BLaER1 treated with 17β-estradiol and CSF1 and Interleukin-3, amounts not matched to agents 10 nM and 100 nM (cell line): ENCODE results near the gene SIX1.

ENCODE experiments used
- H3K27ac ChIP-seq, 11 experiments: shearing (Covaris generic); formaldehyde crosslinking; 2 replicates each; pipeline ENCODE4 v1.8.1; 2022
- H3K27me3 ChIP-seq, 11 experiments: shearing (Covaris generic); formaldehyde crosslinking; 2 replicates each; pipeline ENCODE4 v1.8.1; 2022
- H3K36me3 ChIP-seq, 11 experiments: shearing (Covaris generic); formaldehyde crosslinking; 2 replicates each; pipeline ENCODE4 v1.8.1; 2022
- H3K4me1 ChIP-seq, 10 experiments: shearing (Covaris generic); formaldehyde crosslinking; 2 replicates each; pipeline ENCODE4 v1.8.1; 2022
- H3K4me2 ChIP-seq, 11 experiments: shearing (Covaris generic); formaldehyde crosslinking; 2 replicates each; pipeline ENCODE4 v1.8.1; 2022
- H3K4me3 ChIP-seq, 10 experiments: shearing (Covaris generic); formaldehyde crosslinking; 2 replicates each; pipeline ENCODE4 v1.8.1; 2022
- H3K9ac ChIP-seq, 11 experiments: shearing (Covaris generic); formaldehyde crosslinking; 2 replicates each; pipeline ENCODE4 v1.8.1; 2022
- H3K9me3 ChIP-seq, 11 experiments: shearing (Covaris generic); formaldehyde crosslinking; replicated peaks in 1 of 11; 2 replicates each; pipeline ENCODE4 v1.8.1; 2022
- H4K20me1 ChIP-seq, 11 experiments: shearing (Covaris generic); formaldehyde crosslinking; 2 replicates each; pipeline ENCODE4 v1.8.1; 2022
- Cebpa-rat ChIP-seq, 11 experiments: shearing (Covaris generic); IDR thresholded peaks; 2 replicates each; pipeline ENCODE4 v1.8.1; 2022

The SIX1 gene

GRCh38 chr14:60640859-60641741 lies 8.2 kb downstream of the SIX1 start:
- H3K36me3 ChIP-seq, result no peaks in the 10 kb centered on the region; a peak in 1 of 22 replicates
- no peak overlapping the region for H3K4me3 ChIP-seq
- no peak overlapping the region for H3K27ac ChIP-seq
- no peak for TF ChIP-seq Cebpa-rat (IDR thresholded peaks at IDR 0.05)
- H3K4me2 ChIP-seq, result no peak overlapping the region
- no peak overlapping the region for H3K9ac ChIP-seq
- no peaks in the 10 kb centered on the region; a peak in 2 of 22 replicates for H4K20me1 ChIP-seq
- 0 out of 20 replicates have a peak, but pooled peaks cover 0 to under 1% (median 0%) of the 10 kb centered on the region in 10 experiments for H3K4me1 ChIP-seq
- H3K27me3 ChIP-seq, result peaks cover 56 to 89% (median 73%) of the 10 kb centered on the region in 11 experiments
- H3K9me3 ChIP-seq, result peaks cover 32 to 44% (median 35%) of the 10 kb centered on the region in 11 experiments

- H3K4me1 ChIP-seq, result no peaks in the 10 kb centered on the region
These were observed 9.6 kb downstream of the SIX1 start for GRCh38 chr14:60639674-60640073.

DNA sequence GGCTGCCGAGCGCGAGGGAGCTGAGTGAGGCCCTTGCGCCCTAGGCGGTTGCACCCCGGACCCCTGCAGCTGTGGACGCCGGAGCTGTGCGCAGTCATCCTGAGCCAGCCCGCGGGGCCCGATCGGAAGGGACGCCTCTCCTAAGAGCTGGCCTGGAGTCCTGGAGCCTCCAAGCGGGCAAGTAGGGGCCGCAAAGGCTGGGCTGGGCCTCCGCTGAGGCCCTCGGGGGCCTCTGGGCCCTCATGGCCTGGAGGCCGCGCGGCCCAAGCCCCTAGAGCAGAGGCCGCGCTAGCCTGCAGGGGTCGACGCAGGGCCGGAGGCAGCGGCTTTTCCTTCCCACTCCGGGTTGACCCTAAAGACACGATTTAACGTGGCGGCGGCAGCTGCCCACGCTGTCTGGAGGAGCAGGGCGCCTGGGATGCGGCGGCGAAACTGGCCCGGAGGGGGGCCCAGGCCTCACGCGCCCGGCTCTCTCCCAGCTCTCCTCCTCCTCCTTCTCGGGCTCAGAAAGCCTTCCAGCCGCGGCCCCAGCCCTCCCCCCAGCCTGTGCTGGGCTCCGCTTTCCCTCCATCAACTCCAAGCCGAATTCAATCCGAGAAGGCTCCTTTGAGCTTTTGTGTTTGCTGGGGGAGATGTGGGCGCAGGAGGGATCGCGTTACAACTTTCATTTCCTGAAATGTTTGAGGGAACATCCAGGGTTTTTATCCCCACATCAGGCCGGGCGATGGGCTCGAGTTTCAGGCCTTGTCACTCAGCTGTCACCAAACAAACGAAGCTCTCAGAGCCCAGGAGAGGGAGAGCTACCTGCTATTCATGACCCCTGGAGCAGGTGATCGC lies 11.6 kb downstream of the SIX1 start:
- Histone ChIP-seq H3K27ac (no peak overlapping the region), H3K4me1 (peaks cover 0 to 4% (median 3%) of the 10 kb centered on the region in 10 experiments; a peak in 14 of 20 replicates), H3K27me3 (peaks cover 22 to 55% (median 39%) of the 10 kb centered on the region in 11 experiments), H3K9ac (no peak overlapping the region), H3K4me2 (no peak overlapping the region), H3K9me3 (peaks cover 24 to 34% (median 26%) of the 10 kb centered on the region in 11 experiments), H4K20me1 (no peaks in the 10 kb centered on the region), H3K36me3 (no peaks in the 10 kb centered on the region; a peak in 1 of 22 replicates), H3K4me3 (no peak overlapping the region)
- TF ChIP-seq Cebpa-rat (IDR thresholded peaks at IDR 0.05), result no peak

More at GRCh38 chr14:60639674-60640073, 9.6 kb downstream of the SIX1 start:
- H3K4me2 ChIP-seq, result no peak overlapping the region
- H3K9ac ChIP-seq, result no peak overlapping the region
- peaks cover 32 to 44% (median 35%) of the 10 kb centered on the region in 11 experiments for H3K9me3 ChIP-seq
- TF ChIP-seq Cebpa-rat (IDR thresholded peaks at IDR 0.05), result no peak
- no peak overlapping the region for H3K27ac ChIP-seq
- H3K36me3 ChIP-seq, result no peaks in the 10 kb centered on the region; a peak in 1 of 22 replicates
- H3K27me3 ChIP-seq, result peaks cover 42 to 75% (median 59%) of the 10 kb centered on the region in 11 experiments
- H4K20me1 ChIP-seq, result no peaks in the 10 kb centered on the region; a peak in 1 of 22 replicates
- H3K4me3 ChIP-seq, result no peak overlapping the region

DNA sequence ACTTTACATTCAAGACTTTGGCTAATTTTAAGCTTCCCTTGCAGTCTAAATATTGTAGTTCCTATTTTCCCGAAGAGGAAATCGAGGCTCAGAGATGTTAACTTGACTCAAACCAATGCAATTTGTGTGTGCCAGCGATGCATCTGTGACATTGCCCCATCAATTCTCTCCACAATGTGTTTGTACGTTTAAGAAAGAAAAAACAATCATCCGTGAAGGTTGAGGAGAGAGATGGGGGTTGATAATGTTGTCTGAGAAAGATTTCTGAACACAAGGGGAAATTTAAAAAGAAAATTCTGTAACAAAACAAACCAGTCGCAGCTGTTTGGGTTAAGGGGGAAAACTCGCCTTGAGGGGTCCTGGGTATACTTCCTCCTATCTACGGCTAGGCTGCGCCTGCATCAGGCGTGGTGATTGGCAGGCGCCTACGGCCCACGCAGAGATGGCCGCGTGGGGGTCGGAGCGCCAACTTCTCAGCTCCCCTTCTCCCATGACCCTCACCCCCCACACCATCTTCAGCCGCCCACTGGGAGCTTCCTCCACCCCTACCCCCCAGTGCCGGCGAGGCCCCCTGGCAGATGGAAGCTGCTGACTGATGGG lies 12.3 kb downstream of the SIX1 start:
- no peak for TF ChIP-seq Cebpa-rat (IDR thresholded peaks at IDR 0.05)
- H3K36me3 ChIP-seq, result no peaks in the 10 kb centered on the region
- H4K20me1 ChIP-seq, result no peaks in the 10 kb centered on the region
- H3K4me2 ChIP-seq, result no peak overlapping the region
- no peak overlapping the region for H3K4me3 ChIP-seq
- no peak overlapping the region for H3K9ac ChIP-seq
- H3K4me1 ChIP-seq, result peaks cover 0 to 10% (median 7%) of the 10 kb centered on the region in 10 experiments; a peak in 14 of 20 replicates
- no peak overlapping the region for H3K27ac ChIP-seq
- H3K9me3 ChIP-seq, result peaks cover 17 to 27% (median 19%) of the 10 kb centered on the region in 11 experiments
- peaks cover 15 to 48% (median 32%) of the 10 kb centered on the region in 11 experiments for H3K27me3 ChIP-seq

DNA sequence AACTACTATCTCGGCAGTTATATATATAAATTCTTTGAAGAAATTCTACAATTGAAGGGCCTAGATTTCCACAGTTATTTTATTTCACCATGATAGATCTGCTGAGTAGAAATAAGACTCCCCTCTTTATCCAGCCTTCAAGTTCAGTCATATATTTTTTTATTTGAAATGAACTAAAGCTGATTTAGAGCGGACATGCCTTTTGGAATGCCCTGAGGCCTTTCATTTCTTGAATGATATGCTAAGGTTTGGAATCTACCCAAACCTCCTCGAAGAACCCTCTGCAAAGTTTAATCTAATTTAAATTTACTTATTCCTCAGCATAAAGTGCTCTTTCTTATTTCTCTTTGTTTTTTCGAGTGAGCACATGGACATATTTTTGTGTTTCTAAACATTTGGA lies 15.1 kb downstream of the SIX1 start:
- no peak overlapping the region for H3K9ac ChIP-seq
- H4K20me1 ChIP-seq, result no peaks in the 10 kb centered on the region
- peaks cover 8 to 17% (median 12%) of the 10 kb centered on the region in 11 experiments; a peak in 21 of 22 replicates for H3K9me3 ChIP-seq
- H3K27ac ChIP-seq, result no peak overlapping the region
- H3K4me2 ChIP-seq, result no peak overlapping the region
- no peak overlapping the region for H3K4me3 ChIP-seq
- TF ChIP-seq Cebpa-rat (IDR thresholded peaks at IDR 0.05), result no peak
- peaks cover 0 to 22% (median 17%) of the 10 kb centered on the region in 11 experiments; a peak in 19 of 22 replicates for H3K27me3 ChIP-seq
- peaks cover 0 to 10% (median 7%) of the 10 kb centered on the region in 10 experiments; a peak in 14 of 20 replicates for H3K4me1 ChIP-seq
- no peaks in the 10 kb centered on the region for H3K36me3 ChIP-seq

DNA sequence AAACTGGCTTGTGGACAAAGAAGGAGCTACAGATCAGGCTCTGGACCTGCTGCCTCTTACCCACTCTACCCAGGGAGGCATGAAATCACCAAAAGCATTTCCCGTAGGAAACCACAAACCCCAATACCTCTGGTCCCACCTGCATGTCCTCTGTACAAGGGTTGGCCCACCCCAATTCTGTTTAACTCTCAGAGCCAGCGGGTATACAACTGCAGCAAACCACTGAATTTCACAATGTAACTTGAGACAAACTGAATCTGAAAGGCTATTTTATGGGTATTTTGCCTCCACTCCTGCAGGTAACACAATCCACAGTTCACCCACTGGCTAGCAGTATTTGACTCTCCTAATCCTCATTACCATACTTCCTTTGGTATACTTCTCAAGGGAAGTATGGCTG lies 16.5 kb downstream of the SIX1 start:
- Histone ChIP-seq H3K4me2 (peak overlapping the region in 8 of 11 experiments; percentile 24 to 70 (median 57); a peak in 16 of 22 replicates), H3K27ac (no peak overlapping the region), H3K36me3 (no peaks in the 10 kb centered on the region), H4K20me1 (no peaks in the 10 kb centered on the region), H3K9ac (no peak overlapping the region), H3K4me3 (no peak overlapping the region), H3K27me3 (peaks cover 0 to 13% (median 7%) of the 10 kb centered on the region in 11 experiments; a peak in 15 of 22 replicates), H3K4me1 (peaks cover 0 to 10% (median 7%) of the 10 kb centered on the region in 10 experiments; a peak in 14 of 20 replicates), H3K9me3 (peaks cover 7 to 10% (median 8%) of the 10 kb centered on the region in 11 experiments; a peak in 21 of 22 replicates)
- TF ChIP-seq Cebpa-rat (IDR thresholded peaks at IDR 0.05), result no peak

GRCh38 chr14:60632257-60632656 lies 17.0 kb downstream of the SIX1 start:
- Histone ChIP-seq H3K4me3 (no peak overlapping the region), H3K4me2 (peak overlapping the region in 8 of 11 experiments; percentile 24 to 70 (median 57); a peak in 14 of 22 replicates)

DNA sequence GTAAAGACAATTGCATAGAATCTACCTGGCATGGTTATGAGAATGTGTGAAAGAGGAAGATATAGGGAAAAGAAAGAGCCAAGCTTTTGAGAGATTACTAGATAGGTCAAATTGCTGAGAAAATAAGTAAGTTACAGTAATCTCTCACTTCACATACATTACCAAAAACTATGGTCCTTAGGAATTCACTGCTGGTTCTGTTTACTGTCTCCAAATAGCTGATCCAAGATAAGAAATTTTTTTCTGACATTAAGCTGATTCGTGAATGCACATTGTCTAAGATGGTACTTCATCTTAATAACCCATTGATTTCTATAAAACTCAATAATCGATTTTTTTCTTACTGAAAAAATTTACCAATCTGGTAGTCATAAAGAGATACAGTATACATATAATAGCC lies 17.4 kb downstream of the SIX1 start:
- H3K4me3 ChIP-seq, result no peak overlapping the region
- H3K9ac ChIP-seq, result no peak overlapping the region
- H4K20me1 ChIP-seq, result no peaks in the 10 kb centered on the region
- H3K27me3 ChIP-seq, result peaks cover 0 to 3% (median 0%) of the 10 kb centered on the region in 11 experiments; a peak in 3 of 22 replicates
- peaks cover 0 to 10% (median 7%) of the 10 kb centered on the region in 10 experiments; a peak in 14 of 20 replicates for H3K4me1 ChIP-seq
- no peak overlapping the region for H3K4me2 ChIP-seq
- peaks cover 0 to under 1% (median 0%) of the 10 kb centered on the region in 11 experiments; a peak in 1 of 22 replicates for H3K9me3 ChIP-seq
- no peaks in the 10 kb centered on the region for H3K36me3 ChIP-seq
- no peak for TF ChIP-seq Cebpa-rat (IDR thresholded peaks at IDR 0.05)
- H3K27ac ChIP-seq, result no peak overlapping the region

More at GRCh38 chr14:60632257-60632656, 17.0 kb downstream of the SIX1 start:
- no peak for TF ChIP-seq Cebpa-rat (IDR thresholded peaks at IDR 0.05)
- H3K27ac ChIP-seq, result no peak overlapping the region
- no peaks in the 10 kb centered on the region for H4K20me1 ChIP-seq
- peaks cover 2 to 4% (median 3%) of the 10 kb centered on the region in 11 experiments; a peak in 18 of 22 replicates for H3K9me3 ChIP-seq
- no peak overlapping the region for H3K9ac ChIP-seq
- H3K27me3 ChIP-seq, result peaks cover 0 to 7% (median 2%) of the 10 kb centered on the region in 11 experiments; a peak in 10 of 22 replicates
- peaks cover 0 to 10% (median 7%) of the 10 kb centered on the region in 10 experiments; a peak in 14 of 20 replicates for H3K4me1 ChIP-seq
- H3K36me3 ChIP-seq, result no peaks in the 10 kb centered on the region
